GM19239 (cell line): ENCODE results near the gene PVALEF.

Source experiments
- DNase-seq: peaks from one replicate; pipeline ENCODE4 v3.0.0; 2011; ENCODE audit warnings: low spot score; ENCODE audit not compliant: insufficient read length
- FAIRE-seq: peaks from 2 replicates; lab custom pipeline; 2011; peaks lifted over from hg19 to GRCh38; lab: Jason Lieb, UNC

The PVALEF gene

DNA sequence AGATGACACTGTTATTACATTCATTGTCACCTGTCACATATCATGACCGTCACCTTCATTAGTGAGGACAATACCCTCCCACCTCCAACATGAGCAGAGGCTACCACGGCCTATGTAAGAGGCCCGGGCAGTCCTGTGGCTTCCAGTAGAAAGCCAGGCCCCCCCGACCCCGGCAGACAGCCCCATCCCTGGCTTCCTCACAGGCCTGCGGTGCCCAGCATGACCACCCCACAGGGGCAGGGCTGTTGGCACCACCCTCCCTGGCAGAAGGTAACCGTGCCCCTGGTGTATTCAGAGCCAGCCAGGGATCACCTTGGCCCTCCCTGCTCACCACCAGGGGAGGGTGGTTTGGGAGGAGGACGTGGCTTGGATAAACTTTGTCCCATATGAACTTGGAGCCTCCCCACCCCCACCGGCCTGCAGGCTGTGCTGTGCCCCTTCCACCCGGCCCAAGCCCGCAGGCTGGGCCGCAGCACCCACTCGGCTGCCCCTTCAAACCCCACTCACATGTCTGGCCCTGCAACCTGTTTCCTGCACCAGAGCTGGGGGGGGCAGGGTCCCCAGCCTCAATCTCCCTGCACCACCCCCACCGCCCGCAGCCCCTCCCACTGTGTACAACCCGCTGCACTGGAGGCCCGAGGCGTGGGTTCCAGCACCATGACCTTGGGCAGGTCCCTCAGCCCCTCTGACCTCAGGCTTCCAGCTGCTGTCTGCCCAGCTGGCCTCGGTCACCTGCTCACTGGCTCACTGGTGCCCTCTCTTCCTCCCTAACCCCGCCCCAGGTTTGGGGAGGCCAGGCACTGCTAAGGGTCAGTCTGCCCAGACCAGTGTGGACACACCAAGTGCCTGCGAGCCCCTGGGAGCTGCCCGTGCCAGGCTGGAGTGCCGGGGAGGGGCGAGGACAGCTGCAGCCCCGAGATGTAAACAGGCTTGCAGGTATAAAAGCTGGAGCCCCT is 13.1 kb downstream of the PVALEF start:
- DNase-seq (no peak), FAIRE-seq (no peak)

DNA sequence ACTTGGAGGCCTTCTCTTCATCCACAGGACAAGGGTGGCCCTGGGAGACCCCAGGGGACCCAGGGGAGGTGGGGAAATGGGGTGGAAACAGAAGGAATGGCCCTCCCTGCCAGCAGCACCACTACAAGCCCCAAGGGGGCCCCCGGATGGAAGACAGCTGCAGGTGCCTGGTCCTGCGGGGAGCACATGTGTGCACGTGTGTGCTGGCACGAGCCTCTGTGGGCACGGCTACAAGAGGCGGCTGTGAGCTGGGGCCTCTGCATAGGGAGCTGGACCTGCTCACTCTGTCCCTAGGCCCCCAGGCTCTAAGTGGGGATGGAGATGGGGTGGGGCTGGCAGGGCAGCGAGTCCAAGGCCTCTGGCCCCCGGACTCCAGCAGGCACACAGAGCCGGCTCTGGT is 13.9 kb downstream of the PVALEF start:
- no peak for FAIRE-seq

DNA sequence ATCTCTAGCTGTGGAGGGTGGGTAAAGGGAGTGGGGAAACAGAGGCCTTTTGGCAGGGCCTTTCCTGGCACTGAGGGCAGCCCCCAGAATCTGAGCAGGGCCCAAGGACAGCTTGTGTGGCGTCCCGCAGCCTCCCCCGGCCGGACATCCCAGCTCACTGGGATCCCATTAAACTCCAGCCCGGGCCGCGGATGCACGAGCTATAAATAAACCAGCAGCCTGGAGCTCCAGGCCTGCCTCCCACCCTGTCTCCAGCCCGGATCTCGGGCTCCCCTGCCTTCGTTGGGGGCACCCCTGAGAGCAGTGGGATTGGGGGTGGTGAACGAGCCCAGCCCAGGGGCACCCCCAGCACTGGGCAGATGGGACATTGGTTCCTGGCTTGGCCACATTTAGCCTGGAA is 14.6 kb downstream of the PVALEF start:
- FAIRE-seq (no peak), DNase-seq (no peak)

More for the DNA sequence above, 13.9 kb downstream of the PVALEF start:
- DNase-seq, result no peak

DNA sequence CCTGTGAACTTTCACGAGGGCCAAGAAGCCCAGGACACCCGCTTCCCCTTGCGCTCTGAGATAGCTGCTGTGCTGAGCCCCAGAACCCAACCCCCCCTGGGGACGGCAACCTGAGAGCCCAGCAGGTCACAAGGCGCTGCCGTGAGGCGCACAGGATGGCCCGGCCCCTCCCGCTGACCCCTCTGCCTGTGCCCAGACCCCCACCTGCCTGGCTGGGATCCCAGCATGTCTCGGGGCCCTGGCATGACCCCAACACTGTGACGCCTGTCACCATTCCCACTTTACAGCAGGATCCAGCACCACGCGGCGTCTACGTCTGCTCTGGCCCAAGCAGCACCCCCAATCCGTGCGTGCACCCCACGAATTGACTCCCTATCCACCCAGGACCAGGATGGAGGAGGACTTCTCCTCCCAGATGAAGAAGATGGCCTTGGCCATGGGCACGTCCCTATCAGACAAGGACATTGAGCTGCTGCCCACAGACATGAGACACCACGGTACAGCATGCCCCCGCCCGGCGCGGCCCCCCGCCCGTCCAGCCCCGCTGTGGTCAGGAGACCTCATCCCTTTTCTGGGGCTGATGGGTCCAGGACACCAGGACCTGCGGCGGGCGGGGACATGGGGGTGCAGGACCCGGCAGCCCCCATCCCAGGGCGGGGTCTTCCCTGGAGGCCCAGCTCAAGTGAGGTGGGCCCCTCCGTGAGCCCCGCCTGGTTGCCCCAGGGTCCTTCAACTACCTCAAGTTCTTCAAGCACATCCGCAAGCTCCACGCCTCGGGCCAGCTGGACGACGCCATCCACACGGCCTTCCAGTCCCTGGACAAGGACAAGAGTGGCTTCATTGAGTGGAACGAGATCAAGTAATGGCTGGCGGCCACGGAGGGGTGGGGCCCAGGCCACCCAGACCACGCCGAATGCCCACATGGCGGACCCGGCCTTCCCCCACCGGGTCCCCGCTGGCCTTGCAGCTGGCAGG is 15.8 kb downstream of the PVALEF start:
- FAIRE-seq (no peak), DNase-seq (no peak)

DNA sequence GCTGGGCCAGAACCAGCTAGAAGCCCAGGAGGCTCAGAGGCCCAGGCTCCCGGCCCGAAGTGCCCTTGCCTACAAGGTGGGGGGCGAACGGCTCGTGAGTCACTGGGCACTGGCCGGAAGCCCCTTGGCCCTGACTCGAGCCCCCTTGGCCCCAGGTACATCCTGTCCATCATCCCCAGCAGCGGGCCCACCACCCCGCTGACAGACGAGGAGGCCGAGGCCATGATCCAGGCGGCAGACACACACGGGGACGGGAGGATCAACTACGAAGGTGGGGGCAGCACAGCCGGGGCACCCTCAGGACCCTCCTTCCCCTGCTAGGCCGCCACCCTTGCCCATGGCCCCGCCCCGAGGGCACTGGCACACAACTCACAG is 16.5 kb downstream of the PVALEF start:
- no peak for FAIRE-seq

DNA sequence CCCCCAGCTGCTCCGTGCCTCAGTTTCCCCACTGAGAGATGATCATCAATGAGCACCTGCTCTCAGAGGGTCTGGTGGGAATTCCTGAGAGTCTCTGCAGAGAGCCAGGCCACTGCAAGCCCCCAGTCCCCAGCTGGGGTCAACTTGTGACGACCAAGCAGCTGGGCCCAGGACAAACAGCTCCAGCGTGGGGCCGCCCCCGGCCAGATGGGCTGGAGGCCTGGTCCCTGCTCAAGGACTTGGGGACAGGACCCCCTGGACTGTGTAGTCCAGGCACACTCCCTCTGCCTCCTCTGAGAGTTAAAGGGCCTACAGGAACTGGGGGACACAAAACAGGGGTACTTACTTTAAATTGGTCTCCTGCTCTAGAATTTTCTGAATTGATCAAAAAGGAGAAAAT is 17.3 kb downstream of the PVALEF start:
- no peak for DNase-seq
- no peak for FAIRE-seq

More for the DNA sequence above, 16.5 kb downstream of the PVALEF start:
- DNase-seq, result no peak

DNA sequence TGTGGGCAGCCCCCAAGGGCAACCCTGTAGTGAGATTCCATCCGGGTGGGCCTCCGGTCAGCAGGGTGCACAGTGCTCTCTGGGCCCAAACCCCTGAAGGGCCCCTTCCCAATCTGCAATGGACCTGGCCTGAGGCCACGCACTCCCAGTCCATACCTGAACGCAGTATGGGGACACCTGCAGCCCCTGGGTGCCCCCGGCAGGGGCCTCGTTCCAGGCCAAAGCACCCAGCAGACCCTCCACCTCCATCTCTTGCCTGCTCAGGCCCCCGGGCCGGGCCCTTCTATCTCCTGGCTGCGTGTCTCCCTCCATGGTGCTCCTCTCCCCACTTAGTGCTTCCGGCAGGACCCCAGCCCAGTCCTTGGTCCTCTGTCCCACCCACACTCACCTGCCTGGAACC is 18.0 kb downstream of the PVALEF start:
- DNase-seq (no peak), FAIRE-seq (no peak)

DNA sequence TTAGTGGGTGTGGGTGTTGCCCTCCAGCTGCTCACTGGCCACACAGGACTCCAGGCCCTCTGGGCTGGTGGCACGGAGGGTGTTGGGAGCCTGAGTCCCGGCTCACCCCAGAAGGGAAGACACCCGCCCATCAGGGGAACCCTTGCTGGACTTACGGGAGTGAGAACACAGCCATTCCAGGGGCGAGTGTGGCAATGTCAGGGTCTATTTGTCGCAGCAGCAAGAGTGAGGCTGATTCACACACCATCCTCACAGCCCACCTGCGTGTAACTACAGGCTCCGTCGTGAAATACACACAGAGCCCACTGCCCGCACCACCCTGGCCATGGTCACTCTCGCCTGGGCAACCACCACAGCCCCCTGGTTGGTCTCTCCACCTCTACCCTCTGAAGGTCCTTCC is 18.5 kb downstream of the PVALEF start:
- no peak for DNase-seq

DNA sequence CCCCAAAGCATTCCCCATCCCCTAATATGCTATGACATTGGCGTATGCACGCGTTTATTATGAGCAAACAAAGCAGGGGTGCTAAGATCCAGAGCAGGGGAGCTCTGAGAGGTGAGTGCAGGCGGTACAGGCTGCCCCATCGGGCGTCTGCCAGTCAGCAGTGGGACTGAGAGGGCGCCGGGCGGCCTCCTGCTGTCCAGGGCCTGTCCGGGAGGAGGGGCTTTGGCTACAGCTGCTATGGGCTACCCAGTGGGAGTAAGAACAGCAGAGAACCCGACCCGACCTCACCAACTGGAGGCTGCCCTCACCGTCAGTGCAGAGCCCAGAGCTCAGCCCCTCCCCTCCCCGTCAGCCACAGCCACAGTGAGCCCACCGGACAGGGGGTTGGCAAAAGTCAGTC is 19.2 kb downstream of the PVALEF start:
- FAIRE-seq, result no peak
- no peak for DNase-seq

More for the DNA sequence above, 18.5 kb downstream of the PVALEF start:
- FAIRE-seq, result no peak

DNA sequence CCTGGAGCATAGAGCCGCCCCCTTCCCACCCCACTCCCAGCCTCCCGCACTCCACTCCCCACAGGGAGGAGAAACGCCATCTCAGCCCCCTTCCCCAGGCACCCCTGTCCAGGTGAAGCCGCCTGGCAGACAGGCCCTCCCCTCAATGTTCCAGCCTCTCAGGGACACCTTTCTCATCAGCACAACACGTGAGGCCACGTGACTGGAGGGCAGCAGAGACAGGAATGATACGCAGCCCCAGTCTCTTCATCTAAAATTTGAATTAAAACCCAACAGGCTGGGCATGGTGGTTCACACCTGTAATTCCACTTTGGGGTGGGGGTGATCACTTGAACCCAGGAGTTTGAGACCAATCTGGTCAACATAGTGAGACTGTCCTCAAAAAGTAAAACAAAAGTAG is 20.9 kb downstream of the PVALEF start:
- FAIRE-seq, result no peak

DNA sequence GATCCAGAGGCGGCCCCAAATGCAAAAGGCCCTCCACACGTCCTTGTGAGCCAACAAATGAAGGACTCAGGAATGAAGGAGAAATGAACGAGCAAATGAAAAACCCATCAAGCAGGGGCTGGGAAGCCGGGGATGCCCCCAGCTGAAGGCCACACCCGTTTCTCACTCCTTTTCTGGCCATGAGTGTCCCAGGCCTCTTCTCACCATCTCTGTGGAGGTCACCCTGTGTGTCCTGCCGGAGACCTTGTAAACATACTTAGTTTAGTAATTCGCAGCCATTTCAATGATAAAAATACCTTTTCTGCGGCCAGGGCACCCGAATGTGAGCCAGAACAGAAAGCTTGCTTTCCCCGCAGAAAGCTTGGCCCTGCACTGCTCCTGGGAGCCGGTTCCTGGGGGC is 21.8 kb downstream of the PVALEF start:
- FAIRE-seq (no peak), DNase-seq (no peak)

More for the DNA sequence above, 20.9 kb downstream of the PVALEF start:
- no peak for DNase-seq

DNA sequence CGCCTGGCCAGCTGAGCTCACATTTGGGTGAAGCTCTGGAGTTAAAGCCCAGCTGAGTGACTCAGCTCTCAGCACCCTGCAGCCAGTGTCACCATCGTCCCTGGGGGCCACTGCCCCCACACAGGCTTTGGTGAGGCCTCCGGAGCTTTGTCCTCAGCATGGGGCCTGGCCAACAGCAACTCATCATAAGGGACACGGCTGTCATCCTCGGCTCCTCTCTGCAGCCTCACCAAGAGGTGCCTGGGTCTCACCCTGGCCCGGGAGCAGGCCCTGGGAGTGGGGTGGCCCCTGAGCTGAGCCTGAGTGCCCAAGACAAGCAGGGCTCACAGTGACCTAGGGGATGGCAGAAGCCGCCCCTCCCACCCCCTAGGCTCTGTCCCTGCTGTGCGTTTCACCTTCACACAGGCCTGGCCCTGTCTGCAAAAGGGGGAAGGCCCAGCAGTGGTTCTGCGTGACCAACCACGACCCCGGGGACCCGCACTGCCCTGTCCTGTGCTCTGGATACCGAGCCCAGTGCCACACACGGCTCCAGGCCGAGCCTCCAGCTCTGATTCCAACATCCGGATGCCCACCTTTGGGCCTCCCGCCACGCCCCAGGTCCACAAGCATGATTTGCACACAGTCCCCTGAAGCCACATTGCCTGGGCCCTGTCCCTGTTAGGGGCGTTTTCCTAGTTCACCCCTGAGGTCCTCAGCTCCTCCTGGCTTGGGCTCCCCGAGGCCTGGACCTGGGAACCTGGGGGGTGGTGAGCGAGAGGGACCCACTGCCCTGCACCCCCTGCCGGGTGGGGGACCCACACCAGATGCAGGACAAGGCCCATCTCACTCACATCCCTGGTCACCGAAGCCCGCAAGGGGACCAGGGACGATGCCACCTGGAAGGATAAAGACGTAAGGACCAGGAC is 22.5 kb downstream of the PVALEF start:
- no peak for FAIRE-seq
- no peak for DNase-seq

DNA sequence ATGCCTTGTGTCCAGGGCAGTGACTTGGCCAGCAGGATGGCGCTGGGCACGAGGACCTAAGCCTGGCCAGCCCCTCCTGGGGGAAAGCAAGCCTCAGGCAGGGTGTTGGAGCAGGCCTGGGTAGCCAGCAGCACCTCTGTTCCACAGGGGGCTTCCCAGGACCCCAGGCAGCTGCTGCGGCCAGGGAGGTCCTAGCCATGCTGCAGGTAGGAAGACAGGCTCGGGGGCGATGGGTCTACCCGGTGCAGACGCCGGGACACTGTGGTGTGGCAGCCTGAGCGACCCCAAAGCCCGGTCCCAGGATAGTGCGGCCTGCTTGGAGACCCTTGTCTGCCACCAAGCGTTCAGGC is 23.2 kb downstream of the PVALEF start:
- no peak for FAIRE-seq
- DNase-seq, result no peak

DNA sequence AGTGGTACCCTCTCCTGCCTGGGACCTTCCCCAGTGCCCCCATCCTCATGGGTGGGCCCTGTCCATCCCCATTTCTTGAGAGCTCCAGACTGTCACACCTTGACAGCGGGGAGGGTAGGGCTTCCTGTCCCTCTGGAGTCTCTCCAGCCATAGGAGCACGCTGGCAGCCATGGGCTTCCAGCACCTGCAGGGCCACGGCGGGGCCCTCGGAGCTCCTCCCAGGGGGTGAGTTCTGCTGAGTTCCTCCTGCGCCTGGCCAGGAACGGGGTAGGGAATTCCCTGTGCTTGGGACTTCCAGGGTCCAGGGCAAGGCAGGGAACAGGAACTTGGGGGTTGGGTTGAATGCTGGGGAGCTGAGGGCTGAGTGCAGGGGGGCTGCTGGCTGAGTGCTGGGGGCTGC is 23.7 kb downstream of the PVALEF start:
- FAIRE-seq (no peak), DNase-seq (no peak)

DNA sequence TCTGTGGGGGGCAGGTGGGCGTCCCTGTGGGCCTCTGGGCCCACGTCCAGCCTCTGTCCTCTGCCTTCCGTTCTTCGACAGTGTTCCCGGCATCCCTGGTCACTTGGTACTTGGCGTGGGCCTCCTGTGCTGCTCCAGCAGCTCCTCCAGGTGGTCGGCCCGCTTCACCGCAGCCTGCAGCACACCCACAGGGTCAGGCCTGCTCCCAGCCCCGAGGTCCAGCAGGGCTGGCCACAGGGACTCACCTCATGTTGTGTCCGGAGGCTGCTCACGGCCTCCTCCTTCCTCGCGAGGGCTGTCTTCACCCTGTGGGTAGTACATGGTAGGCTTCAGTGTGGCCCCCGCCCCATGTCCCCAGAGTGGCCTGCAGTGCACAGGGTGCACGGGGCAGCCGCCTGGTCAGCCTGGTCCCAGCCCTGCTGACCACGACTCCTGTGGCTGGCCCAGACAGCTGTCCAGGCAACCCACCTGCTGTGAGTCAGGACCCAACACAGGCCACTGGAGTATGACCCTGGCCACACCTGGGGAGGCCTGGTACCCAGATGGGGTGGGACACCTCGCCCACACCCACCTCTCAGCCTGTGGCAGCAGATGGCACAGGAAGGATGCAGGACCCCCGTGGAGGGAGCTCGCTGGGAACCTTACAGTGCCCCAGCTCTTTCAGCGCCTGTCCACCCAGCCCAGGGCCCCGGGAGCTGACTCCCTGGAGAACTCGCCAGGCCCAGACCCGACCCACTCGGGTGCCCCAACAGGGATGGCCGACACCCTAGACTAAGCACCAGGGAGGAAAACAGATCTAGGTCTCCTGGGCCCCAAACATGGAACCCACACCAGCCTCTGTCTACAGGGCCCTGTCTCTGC is 24.6 kb downstream of the PVALEF start:
- DNase-seq (no peak), FAIRE-seq (no peak)

DNA sequence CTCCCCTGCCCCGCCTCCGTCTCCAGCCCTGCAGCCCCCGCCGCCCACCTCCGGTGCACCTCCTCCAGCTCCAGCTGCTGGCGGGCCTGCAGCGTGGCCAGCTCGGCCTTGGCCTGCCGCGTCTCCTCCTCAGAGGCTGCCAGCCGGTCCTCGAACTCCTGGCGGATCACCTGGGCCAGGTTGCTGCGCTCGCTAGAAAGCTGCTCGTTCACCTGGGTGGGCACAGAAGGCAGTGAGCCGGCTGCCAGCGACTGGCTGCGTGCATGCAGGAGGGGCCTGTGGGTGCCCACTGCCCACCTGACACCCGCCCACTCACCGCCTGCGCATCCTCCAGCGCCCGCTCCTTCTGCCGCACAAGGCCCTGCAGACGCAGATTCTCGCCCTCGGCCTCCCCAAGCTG is 25.3 kb downstream of the PVALEF start:
- FAIRE-seq, result no peak

DNA sequence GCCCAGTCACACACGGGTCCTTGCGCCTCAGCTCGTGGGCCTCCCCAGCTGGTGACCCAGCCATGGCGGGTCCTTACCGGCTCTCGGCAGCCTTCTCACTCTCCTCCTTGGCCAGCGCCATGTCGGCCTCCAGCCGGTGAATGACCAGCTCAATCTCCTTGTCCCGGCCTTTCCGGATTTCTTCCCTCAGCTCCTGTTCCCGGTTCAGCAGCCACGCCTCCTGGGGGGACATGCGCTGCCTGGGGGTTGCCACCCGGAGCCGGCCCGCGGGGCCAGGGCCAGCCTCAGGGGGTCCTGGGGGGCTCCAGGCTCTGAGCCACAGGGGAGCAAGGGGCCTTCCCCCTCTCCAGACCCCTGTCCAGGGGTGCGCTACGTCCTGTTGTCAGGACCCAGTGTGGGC is 25.8 kb downstream of the PVALEF start:
- FAIRE-seq, result no peak

More for the DNA sequence above, 25.3 kb downstream of the PVALEF start:
- no peak for DNase-seq

DNA sequence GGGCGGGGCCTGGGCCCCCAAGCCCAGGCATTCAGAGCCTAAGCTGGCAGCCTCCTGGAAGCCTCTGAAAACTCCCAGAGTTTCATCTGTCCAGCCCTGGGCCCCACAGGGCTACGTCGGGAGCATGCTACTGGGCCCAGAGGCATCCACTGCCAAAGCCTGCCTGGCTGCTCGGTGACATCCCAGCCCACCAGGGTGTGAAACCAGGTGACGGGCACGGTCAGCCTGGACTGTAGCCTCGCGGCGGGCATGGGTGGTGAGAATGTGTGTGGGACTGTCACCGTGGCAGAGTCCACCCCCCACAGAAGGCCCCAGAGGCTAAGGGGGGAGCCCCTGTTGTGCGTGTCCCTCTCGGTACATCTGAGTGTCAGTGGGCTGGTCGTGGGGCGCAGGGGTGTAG is 26.3 kb downstream of the PVALEF start:
- FAIRE-seq (no peak), DNase-seq (no peak)

More for the DNA sequence above, 25.8 kb downstream of the PVALEF start:
- DNase-seq, result no peak
